HG03175 (cell line): ENCODE results near the gene ZPLD1.

Experiments used
- ATAC-seq: cut with Tn5 transposase; IDR thresholded peaks from one replicate; pipeline ENCODE4 v1.9.1; 2021; ENCODE audit warnings: mild to moderate bottlenecking, moderate library complexity; ENCODE audit not compliant: unreplicated experiment

The ZPLD1 gene

DNA sequence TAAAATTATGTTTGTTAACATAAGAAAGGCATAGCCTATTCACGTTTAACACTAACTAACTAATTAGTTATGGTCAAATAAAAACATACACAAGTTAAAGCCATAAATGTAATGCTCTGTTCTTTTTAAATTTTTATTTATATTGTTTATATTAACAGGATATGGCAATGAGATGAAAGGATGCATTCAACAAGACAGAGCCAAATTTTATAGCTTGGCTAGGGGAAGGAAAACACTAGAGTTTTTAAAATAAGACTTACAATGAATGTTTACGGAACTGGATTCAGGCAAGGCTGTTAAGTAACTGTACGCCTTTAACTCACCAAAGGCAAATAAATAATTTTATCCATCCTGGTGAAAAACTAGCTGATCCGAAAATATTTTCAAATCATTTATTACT lies 86.4 kb downstream of the ZPLD1 start:
- no peak for ATAC-seq

DNA sequence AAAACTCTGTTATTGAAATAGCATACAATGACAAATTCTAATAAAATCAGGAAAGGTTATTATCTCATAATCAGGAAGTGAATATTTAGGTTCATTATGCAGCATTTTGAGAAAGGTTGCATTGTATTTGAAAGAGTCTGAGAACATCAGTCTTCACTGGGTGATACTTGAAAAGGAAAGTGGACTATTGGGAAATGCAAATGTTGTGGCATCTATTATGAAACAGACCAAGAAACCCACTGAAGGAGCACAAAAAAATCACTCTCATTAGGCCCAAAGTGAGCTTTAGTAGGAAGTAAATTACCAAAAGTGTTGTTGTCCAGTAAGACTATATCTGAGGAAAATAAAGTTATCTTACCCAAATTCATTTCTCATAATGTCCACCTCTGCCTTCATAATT lies 90.8 kb downstream of the ZPLD1 start:
- ATAC-seq: no peak

DNA sequence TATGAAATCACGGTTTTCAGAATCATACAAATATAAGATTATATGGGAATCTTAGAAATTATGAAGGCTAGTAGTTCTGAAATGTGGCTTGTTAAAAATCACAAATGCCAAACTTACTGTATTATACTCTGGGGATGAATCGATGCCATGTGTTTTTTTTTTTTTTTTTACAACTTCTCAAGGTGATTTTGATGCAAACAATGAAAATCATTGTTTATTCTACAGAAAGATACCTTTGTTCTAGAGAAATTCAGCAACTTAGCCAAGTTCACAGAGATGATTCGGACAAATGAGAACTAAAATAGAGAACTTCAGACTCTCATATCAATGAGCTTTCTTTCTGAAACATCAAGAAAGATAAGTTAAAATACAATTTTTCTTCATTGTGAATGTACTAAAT lies 92.0 kb downstream of the ZPLD1 start:
- ATAC-seq: no peak

DNA sequence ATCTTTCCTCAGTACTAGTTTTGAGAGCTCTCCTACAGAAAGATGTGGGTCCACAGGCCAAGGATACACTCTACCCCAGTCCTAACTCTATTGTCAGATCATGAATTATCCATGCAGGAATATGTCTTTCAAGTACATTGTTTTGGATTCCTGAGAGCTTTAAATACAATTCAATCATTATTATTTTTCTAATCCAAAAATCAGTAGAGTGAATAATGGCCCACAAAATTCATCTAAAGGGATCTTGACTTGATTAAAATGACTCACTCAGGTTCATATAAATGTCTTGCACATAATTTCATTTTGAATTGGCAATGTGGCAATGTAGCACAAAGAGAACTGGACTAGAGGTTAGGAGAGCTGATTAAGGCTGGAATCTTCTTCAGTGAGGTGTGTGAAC lies 93.9 kb downstream of the ZPLD1 start:
- ATAC-seq: no peak
